GM18870 (cell line): ENCODE data around the gene OR6K2.
"Not testable (repeated sequence)": the region's sequence is repeated elsewhere in the genome, so short reads cannot be mapped to it uniquely, and the experiment has no call there.

Source experiments
- ATAC-seq: cut with Tn5 transposase; IDR thresholded peaks from one replicate; pipeline ENCODE4 v1.9.1; 2021; ENCODE audit warnings: moderate library complexity; ENCODE audit not compliant: unreplicated experiment

The OR6K2 gene

GRCh38 chr1:158700552-158700951, at the start of gene OR6K2:
Gene OR6K2, minus strand, starts transcription at chr1:158700652. Its CDS starts 0 bp downstream, at chr1:158700652.
- ATAC-seq = no peak

GRCh38 chr1:158735848-158736247, 35.4 kb upstream of the OR6K2 start:
- no peak for ATAC-seq

- ATAC-seq = no peak
Measured at GRCh38 chr1:158732524-158732923, 32.1 kb upstream of the OR6K2 start.

- ATAC-seq = no peak
Measured at GRCh38 chr1:158731707-158732106, 31.3 kb upstream of the OR6K2 start.

GRCh38 chr1:158730453-158730852, 30.0 kb upstream of the OR6K2 start:
- no peak for ATAC-seq

- ATAC-seq = no peak
Measured at GRCh38 chr1:158728510-158729225, 28.2 kb upstream of the OR6K2 start.

GRCh38 chr1:158724442-158724841, 24.0 kb upstream of the OR6K2 start:
- no peak for ATAC-seq

GRCh38 chr1:158720620-158721019, 20.2 kb upstream of the OR6K2 start, which contains the start of gene OR6K3:
Gene OR6K3, minus strand, starts transcription at chr1:158720720. Its CDS starts 2,605 bp downstream, at chr1:158718115.
- no peak for ATAC-seq

GRCh38 chr1:158719664-158720063, 19.2 kb upstream of the OR6K2 start:
- ATAC-seq = no peak

- ATAC-seq = no peak
Measured at GRCh38 chr1:158717344-158717743, 16.9 kb upstream of the OR6K2 start.

GRCh38 chr1:158716335-158716734, 15.9 kb upstream of the OR6K2 start:
- peak; percentile 58 for ATAC-seq

GRCh38 chr1:158714754-158715153, 14.3 kb upstream of the OR6K2 start:
- no peak for ATAC-seq

- ATAC-seq = no peak
Measured at GRCh38 chr1:158711098-158711497, 10.6 kb upstream of the OR6K2 start.

- ATAC-seq = no peak
Measured at GRCh38 chr1:158706096-158706495, 5.6 kb upstream of the OR6K2 start.

GRCh38 chr1:158694596-158694995, 5.9 kb downstream of the OR6K2 start:
- ATAC-seq = no peak

GRCh38 chr1:158692356-158692755, 8.1 kb downstream of the OR6K2 start:
- no peak for ATAC-seq

- no peak for ATAC-seq
Measured at GRCh38 chr1:158691907-158692306, 8.5 kb downstream of the OR6K2 start.

GRCh38 chr1:158691149-158691548, 9.3 kb downstream of the OR6K2 start:
- ATAC-seq = not testable (repeated sequence)

- ATAC-seq = no peak
Measured at GRCh38 chr1:158689875-158690274, 10.6 kb downstream of the OR6K2 start.

GRCh38 chr1:158689110-158689509, 11.3 kb downstream of the OR6K2 start:
- no peak for ATAC-seq

GRCh38 chr1:158688343-158688742, 12.1 kb downstream of the OR6K2 start:
- ATAC-seq = not testable (repeated sequence)

- ATAC-seq = no peak
Measured at GRCh38 chr1:158687037-158687436, 13.4 kb downstream of the OR6K2 start.
